ENCODE results near the gene RAB30.

Gene RAB30

DNA sequence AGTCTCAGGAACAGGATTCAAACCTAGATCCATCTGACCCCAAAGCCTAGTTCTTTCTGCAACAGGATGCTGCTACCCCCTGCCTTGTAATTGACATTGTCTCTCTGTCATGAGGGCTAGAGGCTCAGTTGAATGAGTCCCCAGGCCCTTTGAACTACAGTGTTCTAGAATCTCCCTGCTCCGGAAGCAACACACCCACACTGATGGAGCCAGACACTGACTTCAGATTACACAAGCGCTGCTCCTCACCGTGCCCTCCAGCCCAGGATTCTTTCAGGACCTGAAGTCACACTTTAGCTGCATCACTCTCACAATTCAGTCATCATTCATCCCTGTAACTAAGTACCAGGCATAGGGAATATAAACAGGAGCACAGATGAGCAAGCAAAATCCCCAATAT lies 69.6 kb downstream of the RAB30 start:
- TF ChIP-seq, protein P1, sequence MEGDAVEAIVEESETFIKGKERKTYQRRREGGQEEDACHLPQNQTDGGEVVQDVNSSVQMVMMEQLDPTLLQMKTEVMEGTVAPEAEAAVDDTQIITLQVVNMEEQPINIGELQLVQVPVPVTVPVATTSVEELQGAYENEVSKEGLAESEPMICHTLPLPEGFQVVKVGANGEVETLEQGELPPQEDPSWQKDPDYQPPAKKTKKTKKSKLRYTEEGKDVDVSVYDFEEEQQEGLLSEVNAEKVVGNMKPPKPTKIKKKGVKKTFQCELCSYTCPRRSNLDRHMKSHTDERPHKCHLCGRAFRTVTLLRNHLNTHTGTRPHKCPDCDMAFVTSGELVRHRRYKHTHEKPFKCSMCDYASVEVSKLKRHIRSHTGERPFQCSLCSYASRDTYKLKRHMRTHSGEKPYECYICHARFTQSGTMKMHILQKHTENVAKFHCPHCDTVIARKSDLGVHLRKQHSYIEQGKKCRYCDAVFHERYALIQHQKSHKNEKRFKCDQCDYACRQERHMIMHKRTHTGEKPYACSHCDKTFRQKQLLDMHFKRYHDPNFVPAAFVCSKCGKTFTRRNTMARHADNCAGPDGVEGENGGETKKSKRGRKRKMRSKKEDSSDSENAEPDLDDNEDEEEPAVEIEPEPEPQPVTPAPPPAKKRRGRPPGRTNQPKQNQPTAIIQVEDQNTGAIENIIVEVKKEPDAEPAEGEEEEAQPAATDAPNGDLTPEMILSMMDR (IDR thresholded peaks at IDR 0.05; ENCODE audit: insufficient read depth, low read length, poor library complexity, severe bottlenecking), result no peak
- no peak for TF ChIP-seq EZH2phosphoT487 (conservative IDR thresholded peaks at IDR 0.05; ENCODE audit: low read length)
- Histone ChIP-seq H3K27ac (ENCODE audit: low read depth, low read length) (peak overlapping the region; percentile 33), H3K4me2 (ENCODE audit: low read depth, low read length, poor library complexity, severe bottlenecking) (no peak overlapping the region), H3K9me3 (ENCODE audit: insufficient read depth, low read length) (no peaks in the 10 kb centered on the region), H4K20me1 (ENCODE audit: low read depth, low read length) (peaks cover 18% of the 10 kb centered on the region), H3F3A (ENCODE audit: insufficient read depth) (peaks cover 4% of the 10 kb centered on the region; the same call in 1 of the 2 replicates), H3K36me3 (ENCODE audit: low read length) (no peaks in the 10 kb centered on the region; the same call in 1 of the 2 replicates), H3K79me2 (ENCODE audit: insufficient read depth, low read length) (peaks cover 93% of the 10 kb centered on the region), H3K4me3 (ENCODE audit: insufficient read depth, low read length, poor library complexity, severe bottlenecking) (no peak overlapping the region), H2AFZ (ENCODE audit: low read depth, low read length, severe bottlenecking) (no peak overlapping the region), H3K9ac (ENCODE audit: low read length) (0 out of 2 replicates have a peak overlapping the region, but pooled peaks have one; percentile 0), H3K9me2 (replicated peaks; ENCODE audit: insufficient read depth, low read length) (no peaks in the 10 kb centered on the region), H3K27me3 (ENCODE audit: low read length) (no peaks in the 10 kb centered on the region)

DNA sequence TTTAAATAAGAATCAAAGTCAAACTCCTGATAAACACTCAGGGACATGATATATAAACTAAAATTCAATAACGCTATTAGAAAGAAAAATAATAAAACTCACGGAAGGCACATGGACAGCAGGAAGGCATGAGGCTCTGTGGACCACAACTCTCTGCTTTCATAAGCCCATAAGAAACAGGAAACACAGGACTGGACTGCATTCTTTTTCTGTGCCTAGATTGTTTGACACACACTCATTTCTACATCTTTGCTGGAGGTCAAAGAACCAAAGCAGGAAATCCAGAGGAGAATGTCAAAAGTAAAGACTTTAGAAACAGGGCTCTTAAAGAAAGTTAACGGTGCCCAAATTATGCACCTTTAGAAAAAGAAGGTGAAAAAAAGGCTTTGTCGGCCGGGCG lies 71.3 kb downstream of the RAB30 start:
- Histone ChIP-seq H3F3A (ENCODE audit: insufficient read depth) (peaks cover 4% of the 10 kb centered on the region; the same call in 1 of the 2 replicates), H3K9me3 (ENCODE audit: insufficient read depth, low read length) (no peaks in the 10 kb centered on the region), H2AFZ (ENCODE audit: low read depth, low read length, severe bottlenecking) (no peak overlapping the region), H3K27me3 (ENCODE audit: low read length) (no peaks in the 10 kb centered on the region), H3K9me2 (replicated peaks; ENCODE audit: insufficient read depth, low read length) (no peaks in the 10 kb centered on the region), H3K27ac (ENCODE audit: low read depth, low read length) (no peak overlapping the region), H3K79me2 (ENCODE audit: insufficient read depth, low read length) (peaks cover 91% of the 10 kb centered on the region), H3K9ac (ENCODE audit: low read length) (no peak overlapping the region), H3K4me2 (ENCODE audit: low read depth, low read length, poor library complexity, severe bottlenecking) (no peak overlapping the region), H3K36me3 (ENCODE audit: low read length) (peaks cover 2% of the 10 kb centered on the region; the same call in 1 of the 2 replicates), H3K4me3 (ENCODE audit: insufficient read depth, low read length, poor library complexity, severe bottlenecking) (no peak overlapping the region), H4K20me1 (ENCODE audit: low read depth, low read length) (peaks cover 6% of the 10 kb centered on the region)
- TF ChIP-seq, protein P1 (IDR thresholded peaks at IDR 0.05; ENCODE audit: insufficient read depth, low read length, poor library complexity, severe bottlenecking), result no peak
- TF ChIP-seq EZH2phosphoT487 (conservative IDR thresholded peaks at IDR 0.05; ENCODE audit: low read length), result no peak

DNA sequence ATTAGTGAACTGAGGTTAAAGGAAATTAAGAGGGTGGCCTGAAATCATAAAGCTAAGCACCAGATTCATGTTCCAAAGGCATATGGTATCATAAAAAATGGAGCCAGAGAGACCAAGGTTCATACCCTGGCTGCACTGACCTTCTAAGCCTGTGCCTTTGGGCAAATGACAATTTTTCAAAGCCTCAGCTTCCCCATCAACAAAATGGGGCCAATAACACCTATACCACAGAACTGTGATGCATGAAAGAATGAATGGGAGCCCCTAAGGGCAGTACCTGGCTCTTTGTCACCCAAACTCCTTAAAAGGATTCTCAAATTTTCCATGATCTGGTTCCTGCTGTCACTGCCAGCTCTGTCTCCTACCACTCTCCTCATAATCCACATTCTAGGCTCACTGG lies 72.5 kb downstream of the RAB30 start:
- Histone ChIP-seq H3K36me3 (ENCODE audit: low read length) (peaks cover 9% of the 10 kb centered on the region; the same call in 1 of the 2 replicates), H3K9me3 (ENCODE audit: insufficient read depth, low read length) (no peaks in the 10 kb centered on the region), H3K27ac (ENCODE audit: low read depth, low read length) (peak overlapping the region; percentile 12; the same call in 1 of the 2 replicates), H3F3A (ENCODE audit: insufficient read depth) (0 out of 2 replicates have a peak, but pooled peaks cover 4% of the 10 kb centered on the region), H3K4me2 (ENCODE audit: low read depth, low read length, poor library complexity, severe bottlenecking) (no peak overlapping the region), H3K9me2 (replicated peaks; ENCODE audit: insufficient read depth, low read length) (no peaks in the 10 kb centered on the region), H4K20me1 (ENCODE audit: low read depth, low read length) (no peaks in the 10 kb centered on the region; the same call in 1 of the 2 replicates), H3K9ac (ENCODE audit: low read length) (no peak overlapping the region), H3K79me2 (ENCODE audit: insufficient read depth, low read length) (peaks cover 82% of the 10 kb centered on the region), H3K4me3 (ENCODE audit: insufficient read depth, low read length, poor library complexity, severe bottlenecking) (no peak overlapping the region), H2AFZ (ENCODE audit: low read depth, low read length, severe bottlenecking) (no peak overlapping the region), H3K27me3 (ENCODE audit: low read length) (no peaks in the 10 kb centered on the region)
- TF ChIP-seq, protein P1 (IDR thresholded peaks at IDR 0.05; ENCODE audit: insufficient read depth, low read length, poor library complexity, severe bottlenecking), result no peak
- no peak for TF ChIP-seq EZH2phosphoT487 (conservative IDR thresholded peaks at IDR 0.05; ENCODE audit: low read length)
